MM.1S (cell line): ENCODE results near the gene CNTNAP2.

Source experiments
- CTCF ChIP-seq: fragments of 300-600 bp; sonication (generic); IDR thresholded peaks from 2 replicates; pipeline ENCODE4 v1.5.1; 2016; ENCODE audit warnings: antibody characterized with exemption, low read length, mixed read lengths
- EZH2 ChIP-seq: fragments of 300-600 bp; sonication (generic); optimal IDR thresholded peaks from 2 replicates; pipeline ENCODE3; 2017; ENCODE audit warnings: low read depth, mild to moderate bottlenecking, antibody characterized with exemption, low read length, mixed read lengths

GRCh38 chr7:147415991-147416390 lies 1299.4 kb downstream of the CNTNAP2 start:
- TF ChIP-seq CTCF = no peak
- TF ChIP-seq EZH2 = no peak
